Spinal cord (tissue), 4 donors: ENCODE measurements around the gene NT5C1A. TPM values are rescaled to one million over a fixed set of nuclear protein-coding genes. Genes with fewer than 3 reads are reported as not detected.

ENCODE experiments used
- polyA plus RNA-seq, 2 donors: library from polyadenylated mRNA; unstranded; fragments of 120-200 nt; gene quantifications; one replicate each; pipeline ENCODE4 v1.2.1, GENCODE V29; 2013; ENCODE audit not compliant: insufficient read length in 2 of 2
- total RNA-seq, 2 donors: library from RNA; depleted of rRNA in 1 of 2; stranded (reverse); fragments of 120-200 nt in 1 of 2; fragments of >200 nt in 1 of 2; gene quantifications; one replicate each; pipeline versions ENCODE4 v1.2.3 to v1.2.4, GENCODE V29; 2013 to 2014

NT5C1A gene
- total and polyA plus RNA-seq, 4 donors = 1.5 to 5.4 (median 2.8) TPM

Other genes starting within 250 kb of the NT5C1A start
- 1 to 10 TPM; 3.0 to 3.5 TPM for gene BMP8A, start 180.5 kb downstream of the NT5C1A start, total RNA-seq
- 1 to 10 TPM; 4.7 to 5.0 TPM for gene BMP8A, start 180.5 kb downstream of the NT5C1A start, polyA plus RNA-seq
- gene PABPC4, start 95.3 kb downstream of the NT5C1A start, total RNA-seq = 10 to 100 TPM; 79.2 to 84.8 TPM
- 100 to 1,000 TPM; 138 to 144 TPM for gene PABPC4, start 95.3 kb downstream of the NT5C1A start, polyA plus RNA-seq
- 1 to 10 TPM; 3.2 to 6.4 TPM for gene HEYL, start 32.5 kb downstream of the NT5C1A start, total RNA-seq
- gene HEYL, start 32.5 kb downstream of the NT5C1A start, polyA plus RNA-seq = 10 to 100 TPM in 1 of 2 donors, 1 to 10 TPM in 1; 9.8 to 10.2 TPM
- gene HPCAL4, start 19.3 kb upstream of the NT5C1A start, total RNA-seq = 10 to 100 TPM; 19.7 to 68.6 TPM
- 10 to 100 TPM; 61.9 to 67.9 TPM for gene HPCAL4, start 19.3 kb upstream of the NT5C1A start, polyA plus RNA-seq
- 10 to 100 TPM; 28.4 to 45.8 TPM for gene PPIE, start 66.8 kb upstream of the NT5C1A start, total RNA-seq
- 10 to 100 TPM; 54.6 to 55.9 TPM for gene PPIE, start 66.8 kb upstream of the NT5C1A start, polyA plus RNA-seq
- gene OXCT2, start 99.2 kb upstream of the NT5C1A start, total RNA-seq = 1 to 10 TPM; 1.8 to 3.0 TPM
- 1 to 10 TPM; 2.3 to 3.1 TPM for gene OXCT2, start 99.2 kb upstream of the NT5C1A start, polyA plus RNA-seq
- gene BMP8B, start 116.8 kb upstream of the NT5C1A start, total RNA-seq = 10 to 100 TPM in 1 of 2 donors, 1 to 10 TPM in 1; 7.8 to 12.0 TPM
- 10 to 100 TPM; 19.3 to 19.4 TPM for gene BMP8B, start 116.8 kb upstream of the NT5C1A start, polyA plus RNA-seq
- gene TRIT1, start 211.4 kb upstream of the NT5C1A start, total RNA-seq = 10 to 100 TPM; 33.5 to 35.6 TPM
- 10 to 100 TPM; 25.8 to 30.6 TPM for gene TRIT1, start 211.4 kb upstream of the NT5C1A start, polyA plus RNA-seq
- gene MYCL, start 229.8 kb upstream of the NT5C1A start, total RNA-seq = 1 to 10 TPM; 6.1 to 6.4 TPM
- gene MYCL, start 229.8 kb upstream of the NT5C1A start, polyA plus RNA-seq = 10 to 100 TPM; 13.2 to 16.6 TPM